ENCODE data around the gene ZHX3.
"Not testable (repeated sequence)": the region's sequence is repeated elsewhere in the genome, so short reads cannot be mapped to it uniquely, and the experiment has no call there.

ZHX3 gene

GRCh38 chr20:41249411-41250281 lies 67.9 kb downstream of the ZHX3 start:
- DNase-seq, result no peak

- no peak for DNase-seq
Observed at GRCh38 chr20:41248368-41249024, 69.0 kb downstream of the ZHX3 start.

DNA sequence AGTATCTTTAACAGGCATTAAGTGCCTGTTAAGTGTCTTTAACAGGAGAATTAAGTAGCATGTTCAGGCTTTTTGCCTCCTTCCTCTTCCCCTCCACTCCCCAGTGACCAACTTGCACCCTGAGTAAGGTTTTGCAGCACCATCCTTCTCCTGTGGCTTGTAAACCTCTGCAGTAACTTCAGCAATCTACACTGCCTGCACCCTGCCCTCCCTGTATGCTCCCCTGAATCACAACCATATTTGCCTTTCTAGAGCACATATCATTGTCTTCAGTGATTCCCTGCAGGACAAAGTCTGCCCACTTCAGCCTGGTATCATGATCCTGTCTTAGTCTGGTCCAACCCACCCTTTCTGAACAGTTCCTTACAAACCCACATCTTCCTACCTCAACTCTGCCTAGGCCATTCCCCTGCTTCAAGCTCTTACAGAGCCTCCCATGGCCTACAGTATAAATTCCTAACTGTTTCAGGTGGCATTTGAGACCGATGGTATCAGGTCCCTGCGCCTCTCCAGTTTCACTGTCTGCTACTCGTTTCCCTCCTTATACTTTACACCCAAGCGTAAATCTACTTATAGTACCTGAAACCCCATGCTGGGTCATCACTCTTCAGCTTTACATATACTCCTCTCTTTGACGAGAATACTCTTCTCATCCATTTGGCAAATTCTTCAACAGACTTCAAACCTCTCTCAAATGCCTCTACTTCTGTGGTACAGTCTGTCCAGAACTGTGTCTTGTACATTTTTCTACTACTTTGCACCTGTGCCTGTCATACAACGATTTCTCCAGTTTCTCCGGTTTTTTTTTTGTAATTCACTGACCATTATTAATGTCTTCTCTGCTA lies 69.8 kb downstream of the ZHX3 start:
- no peak for DNase-seq

DNA sequence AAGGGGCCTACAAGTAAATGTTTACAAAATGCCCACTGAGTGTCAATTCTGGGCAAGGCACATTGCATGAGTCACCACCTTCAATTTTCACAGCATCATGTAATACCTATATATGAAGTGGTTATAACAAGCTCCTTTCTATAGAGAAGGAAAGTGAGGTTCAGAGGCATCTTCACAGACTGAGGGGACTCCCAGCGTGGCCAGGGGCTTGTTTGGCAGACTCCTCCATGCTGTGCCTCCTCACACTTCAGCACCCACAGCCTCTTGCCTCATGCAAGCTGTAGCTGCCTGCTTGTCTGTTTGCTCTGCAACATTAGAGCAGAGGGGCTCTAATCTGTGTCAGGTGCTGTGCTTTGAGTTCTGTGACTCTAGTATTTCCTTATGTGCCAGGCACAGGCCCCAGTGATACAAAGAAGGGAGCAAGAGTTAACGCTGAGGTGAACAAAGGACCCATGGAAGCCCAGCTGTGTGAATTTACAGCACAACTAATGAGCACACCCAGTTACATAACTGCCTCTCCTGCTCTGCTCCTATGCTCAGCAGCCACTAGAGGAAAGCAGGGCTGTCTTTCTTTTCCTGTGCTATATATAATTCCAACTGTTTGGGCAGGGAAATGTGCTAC lies 72.3 kb downstream of the ZHX3 start:
- no peak for DNase-seq

DNA sequence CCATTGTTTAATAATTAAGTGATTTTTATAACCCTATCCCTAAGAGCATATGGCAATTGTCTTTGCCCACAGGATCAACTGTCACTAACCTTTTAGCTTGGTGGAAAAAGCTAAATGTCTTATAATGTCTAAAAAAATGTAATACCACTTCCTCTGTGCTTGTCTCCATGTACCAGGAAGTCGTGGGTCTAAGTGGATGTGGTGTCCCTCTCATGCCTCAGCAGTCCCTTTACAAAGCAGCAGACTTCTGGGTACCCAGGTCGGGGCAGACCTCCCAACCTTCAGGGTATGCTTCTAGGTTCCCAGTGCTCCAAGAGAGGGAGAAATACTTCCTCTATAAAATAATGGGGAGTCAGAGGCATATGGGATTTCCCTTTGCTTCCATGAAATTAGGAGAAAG lies 74.7 kb downstream of the ZHX3 start:
- no peak for DNase-seq

- no peak for DNase-seq
Observed at GRCh38 chr20:41242352-41242751, 75.2 kb downstream of the ZHX3 start.

DNA sequence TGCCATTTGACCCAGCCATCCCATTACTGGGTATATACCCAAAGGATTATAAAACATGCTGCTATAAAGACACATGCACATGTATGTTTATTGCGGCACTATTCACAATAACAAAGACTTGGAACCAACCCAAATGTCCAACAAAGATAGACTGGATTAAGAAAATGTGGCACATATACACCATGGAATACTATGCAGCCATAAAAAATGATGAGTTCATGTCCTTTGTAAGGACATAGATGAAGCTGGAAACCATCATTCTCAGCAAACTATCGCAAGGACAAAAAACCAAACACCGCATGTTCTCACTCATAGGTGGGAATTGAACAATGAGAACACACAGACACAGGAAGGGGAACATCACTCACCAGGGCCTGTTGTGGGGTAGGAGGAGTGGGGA lies 80.3 kb downstream of the ZHX3 start:
- not testable (repeated sequence) for DNase-seq

- DNase-seq, result not testable (repeated sequence)
Observed at GRCh38 chr20:41236818-41237217, 80.7 kb downstream of the ZHX3 start.

- DNase-seq, result no peak
Observed at GRCh38 chr20:41234546-41234945, 83.0 kb downstream of the ZHX3 start.

- DNase-seq, result no peak
Observed at GRCh38 chr20:41234041-41234440, 83.5 kb downstream of the ZHX3 start.

GRCh38 chr20:41232973-41233926 lies 84.3 kb downstream of the ZHX3 start:
- no peak for DNase-seq

GRCh38 chr20:41231136-41231535 lies 86.4 kb downstream of the ZHX3 start:
- no peak for DNase-seq

DNA sequence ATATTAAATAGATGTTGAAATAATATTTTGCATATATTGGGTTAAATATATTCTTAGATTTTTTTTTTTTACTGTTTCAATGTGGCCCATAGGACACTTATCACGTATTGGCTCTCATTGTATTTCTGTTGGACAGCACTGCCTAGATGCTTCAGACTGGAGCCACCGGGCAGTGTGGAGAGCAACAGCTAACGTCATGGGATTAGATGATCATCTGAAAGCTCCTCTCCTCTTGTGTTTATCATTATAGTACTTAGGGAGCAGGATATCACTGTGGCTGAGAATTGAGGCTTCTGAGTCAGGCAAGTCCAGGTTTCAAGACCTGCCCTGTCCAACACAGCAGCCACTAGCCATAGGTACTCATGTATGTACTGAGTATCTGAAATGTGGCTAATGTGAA lies 87.4 kb downstream of the ZHX3 start:
- no peak for DNase-seq

GRCh38 chr20:41229259-41229658 lies 88.3 kb downstream of the ZHX3 start:
- no peak for DNase-seq

GRCh38 chr20:41228858-41229257 lies 88.7 kb downstream of the ZHX3 start:
- DNase-seq, result no peak

DNA sequence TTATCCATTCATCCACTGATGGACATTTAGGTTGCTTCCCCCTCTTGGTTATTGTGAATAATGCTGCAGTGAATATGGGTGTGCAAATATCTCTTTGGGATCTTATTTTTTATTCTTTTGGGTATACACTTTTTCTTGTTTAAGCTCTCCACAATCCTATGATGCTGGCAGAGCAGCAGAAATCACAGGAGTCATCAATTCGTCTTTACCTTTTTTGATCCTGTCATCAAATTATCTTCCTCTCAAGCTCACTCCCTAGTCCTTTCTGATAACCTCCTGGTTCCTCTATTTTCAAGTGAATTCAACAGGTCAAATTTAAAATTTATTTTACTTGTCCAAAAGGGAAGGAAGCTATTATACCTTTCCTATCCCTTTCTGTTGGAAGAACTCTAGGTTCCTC lies 91.1 kb downstream of the ZHX3 start:
- no peak for DNase-seq

DNA sequence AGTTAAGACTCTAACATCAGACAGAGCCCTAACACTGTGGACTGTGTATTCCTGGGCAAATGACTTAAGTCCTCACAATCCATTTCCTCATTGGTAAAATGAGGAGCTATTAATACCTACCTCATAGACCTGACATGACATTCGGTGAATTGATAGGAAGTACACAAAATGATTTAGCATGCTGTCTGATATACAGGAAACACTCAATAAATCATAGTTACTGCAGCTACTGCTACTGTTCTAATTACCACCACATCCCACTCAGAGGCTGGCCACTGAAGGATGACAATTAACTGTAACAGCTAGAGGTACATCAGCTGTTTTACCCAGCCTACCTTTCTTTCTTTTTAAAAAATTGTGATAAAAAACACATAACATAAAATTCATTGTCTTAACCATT lies 92.4 kb downstream of the ZHX3 start:
- no peak for DNase-seq

DNA sequence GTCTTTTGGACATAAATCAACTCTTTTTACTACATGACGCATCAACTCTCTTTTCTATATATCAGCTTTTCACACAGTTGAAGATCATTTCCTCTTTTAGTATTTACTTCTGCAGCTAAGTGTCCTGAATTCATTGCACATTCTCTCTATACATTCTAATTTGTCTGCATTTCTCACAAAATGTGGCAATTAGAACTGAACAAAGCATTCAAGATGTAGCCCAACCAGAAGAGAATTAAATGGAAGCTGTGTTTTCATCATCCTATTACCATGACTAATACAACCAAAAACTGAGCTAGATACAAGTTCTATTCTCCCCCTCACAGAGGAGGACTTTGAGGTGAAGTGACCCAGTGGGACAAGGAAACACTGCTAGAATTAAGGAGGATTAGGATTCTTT lies 93.2 kb downstream of the ZHX3 start:
- no peak for DNase-seq

DNA sequence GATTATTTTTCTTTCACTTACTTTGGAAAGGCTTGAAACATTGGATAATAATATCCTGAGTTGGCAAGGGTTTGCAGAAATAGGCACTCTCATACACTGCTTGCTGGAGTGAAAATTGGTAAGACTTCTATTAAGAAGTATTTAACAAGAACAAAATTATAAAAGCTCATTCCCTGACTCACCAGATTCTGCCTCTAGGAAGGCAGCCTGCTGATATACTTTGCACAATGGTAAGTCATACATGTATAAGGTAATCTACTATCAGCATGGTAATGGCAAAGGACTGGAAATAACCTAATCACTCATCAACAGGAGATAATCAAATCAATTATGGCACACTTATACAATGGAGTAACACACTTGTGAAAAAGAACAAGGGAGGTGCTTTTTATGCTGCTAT lies 94.4 kb downstream of the ZHX3 start:
- DNase-seq, result no peak

GRCh38 chr20:41222703-41223102 lies 94.8 kb downstream of the ZHX3 start:
- DNase-seq, result no peak

- no peak for DNase-seq
Observed at GRCh38 chr20:41222296-41222695, 95.2 kb downstream of the ZHX3 start.
